ENCODE results near the gene LCE7A. TPM values are rescaled to one million over a fixed set of nuclear protein-coding genes. Genes with fewer than 3 reads are reported as not detected.

Gene LCE7A
- total RNA-seq, 1 donor from 2014 or later: not detected

DNA sequence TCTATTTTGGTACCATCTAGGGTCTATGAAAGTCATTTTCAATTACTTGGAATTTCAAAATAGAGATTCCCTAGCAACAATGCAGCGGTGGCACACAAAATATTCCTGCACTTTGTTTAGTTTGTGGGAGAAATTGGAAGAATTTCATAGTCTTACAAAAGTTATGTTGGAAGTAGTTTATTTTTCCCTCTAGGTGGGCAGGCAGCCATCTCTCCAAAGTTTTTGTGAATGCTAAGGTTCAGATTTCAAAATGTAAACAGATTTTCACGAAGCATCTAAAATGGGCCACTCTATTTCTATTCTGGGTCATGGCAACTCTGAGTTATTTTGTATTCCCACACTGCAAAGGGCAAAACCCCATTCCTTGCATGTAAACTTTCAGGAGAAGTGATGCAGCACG, 26.3 kb downstream of the LCE7A start:
- no peak for DNase-seq (ENCODE audit: extremely low spot score, unreplicated experiment)
- H3K27ac Mint-ChIP-seq: no peak overlapping the region
- H3K4me3 Mint-ChIP-seq: no peak overlapping the region
- no peaks in the 10 kb centered on the region for H3K9me3 Mint-ChIP-seq
- H3K27me3 Mint-ChIP-seq: no peaks in the 10 kb centered on the region
- no peak for TF ChIP-seq CTCF (conservative IDR thresholded peaks at IDR 0.05)
- no peaks in the 10 kb centered on the region for H3K36me3 Mint-ChIP-seq
- no peaks in the 10 kb centered on the region for H3K4me1 Mint-ChIP-seq (ENCODE audit: unreplicated experiment)

DNA sequence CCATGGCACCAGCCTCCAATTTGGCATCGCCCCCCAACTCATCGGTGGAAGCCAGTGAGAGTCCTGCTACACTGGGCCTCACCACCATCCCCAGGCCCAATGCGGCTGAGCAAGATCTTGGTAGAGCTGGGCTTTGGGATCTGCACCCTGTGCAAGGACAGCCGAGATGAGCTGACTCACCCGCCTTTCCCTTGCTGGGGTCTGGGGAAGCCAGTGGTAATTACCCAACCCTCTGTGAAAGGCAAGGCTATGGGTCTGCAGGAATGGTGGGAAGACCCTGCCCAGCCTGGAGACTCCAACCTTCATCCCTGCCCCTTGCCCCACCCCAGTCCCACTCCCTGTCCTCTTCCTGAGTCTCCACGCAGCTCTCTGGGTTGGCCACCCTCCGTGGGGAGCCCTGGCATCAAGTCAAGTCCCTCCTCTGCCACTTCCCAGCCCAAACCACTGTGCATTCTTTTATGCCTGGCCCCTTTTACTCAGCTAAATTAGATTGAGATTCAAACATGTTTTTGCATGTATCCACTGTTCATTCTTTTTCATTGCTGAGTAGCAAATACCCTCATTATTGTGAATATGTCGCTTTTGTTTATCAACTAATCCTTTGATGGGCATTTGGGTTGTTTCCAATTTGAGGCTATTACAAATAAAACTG, 27.1 kb downstream of the LCE7A start:
- no peak for DNase-seq (ENCODE audit: extremely low spot score, unreplicated experiment)
- TF ChIP-seq CTCF (conservative IDR thresholded peaks at IDR 0.05): no peak
- Mint-ChIP-seq H3K4me1 (ENCODE audit: unreplicated experiment) (no peaks in the 10 kb centered on the region), H3K27ac (no peak overlapping the region), H3K4me3 (no peak overlapping the region), H3K36me3 (no peaks in the 10 kb centered on the region), H3K27me3 (no peaks in the 10 kb centered on the region), H3K9me3 (no peaks in the 10 kb centered on the region)

GRCh38 chr1:152888126-152888525, 28.3 kb downstream of the LCE7A start:
- no peaks in the 10 kb centered on the region for H3K4me1 Mint-ChIP-seq (ENCODE audit: unreplicated experiment)
- H3K36me3 Mint-ChIP-seq: no peaks in the 10 kb centered on the region
- DNase-seq (ENCODE audit: extremely low spot score, unreplicated experiment): no peak
- no peak for TF ChIP-seq CTCF (conservative IDR thresholded peaks at IDR 0.05)
- no peaks in the 10 kb centered on the region for H3K9me3 Mint-ChIP-seq
- no peaks in the 10 kb centered on the region for H3K27me3 Mint-ChIP-seq
- H3K4me3 Mint-ChIP-seq: no peak overlapping the region
- H3K27ac Mint-ChIP-seq: no peak overlapping the region

GRCh38 chr1:152899027-152899426, 39.2 kb downstream of the LCE7A start:
- Mint-ChIP-seq H3K36me3 (no peaks in the 10 kb centered on the region), H3K27ac (no peak overlapping the region), H3K4me3 (no peak overlapping the region), H3K27me3 (no peaks in the 10 kb centered on the region), H3K4me1 (ENCODE audit: unreplicated experiment) (no peaks in the 10 kb centered on the region), H3K9me3 (peaks cover 7% of the 10 kb centered on the region)
- DNase-seq (ENCODE audit: extremely low spot score, unreplicated experiment): no peak
- TF ChIP-seq CTCF (conservative IDR thresholded peaks at IDR 0.05): no peak

- H3K4me3 Mint-ChIP-seq: no peak overlapping the region
- H3K27ac Mint-ChIP-seq: no peak overlapping the region
- H3K4me1 Mint-ChIP-seq (ENCODE audit: unreplicated experiment): no peaks in the 10 kb centered on the region
- no peaks in the 10 kb centered on the region for H3K27me3 Mint-ChIP-seq
- no peaks in the 10 kb centered on the region for H3K36me3 Mint-ChIP-seq
- H3K9me3 Mint-ChIP-seq: peaks cover 7% of the 10 kb centered on the region
- DNase-seq (ENCODE audit: extremely low spot score, unreplicated experiment): no peak
- no peak for TF ChIP-seq CTCF (conservative IDR thresholded peaks at IDR 0.05)
Measured at GRCh38 chr1:152899883-152900282, 40.1 kb downstream of the LCE7A start.

GRCh38 chr1:152901631-152902030, 41.8 kb downstream of the LCE7A start:
- no peaks in the 10 kb centered on the region for H3K4me1 Mint-ChIP-seq (ENCODE audit: unreplicated experiment)

More at GRCh38 chr1:152901631-152902030, 41.8 kb downstream of the LCE7A start:
- no peak for TF ChIP-seq CTCF (conservative IDR thresholded peaks at IDR 0.05)
- no peak overlapping the region for H3K4me3 Mint-ChIP-seq
- no peak for DNase-seq (ENCODE audit: extremely low spot score, unreplicated experiment)
- peaks cover 7% of the 10 kb centered on the region for H3K9me3 Mint-ChIP-seq
- H3K27ac Mint-ChIP-seq: no peak overlapping the region
- H3K36me3 Mint-ChIP-seq: no peaks in the 10 kb centered on the region
- no peaks in the 10 kb centered on the region for H3K27me3 Mint-ChIP-seq
